NCI-H1930 (cell line): ENCODE data around the gene TKTL2.
"Not testable (repeated sequence)": the region's sequence is repeated elsewhere in the genome, so short reads cannot be mapped to it uniquely, and the experiment has no call there.

Experiments used
- DNase-seq, 2 experiments: peaks; one replicate each; lab custom pipeline; 2025; lab: John Stamatoyannopoulos, UW

Gene TKTL2

DNA sequence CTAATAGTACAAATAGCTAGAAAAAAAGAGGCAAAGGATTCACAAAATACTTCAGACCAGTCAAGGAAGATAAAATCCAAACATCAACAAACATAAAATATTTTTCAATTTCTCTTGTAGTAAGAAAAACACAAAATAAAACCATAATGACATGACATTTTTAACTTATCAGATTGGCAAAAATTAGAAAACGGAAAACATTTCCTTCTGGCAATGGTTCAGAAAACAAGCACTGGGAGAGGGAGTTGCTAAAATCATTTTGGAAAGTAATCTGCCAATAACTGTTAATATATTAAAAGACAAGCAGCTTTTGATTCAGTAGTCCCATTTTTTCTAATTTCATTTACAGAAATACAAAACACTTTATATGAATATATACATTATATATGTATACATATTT is 26.1 kb downstream of the TKTL2 start:
- DNase-seq: no peak

DNA sequence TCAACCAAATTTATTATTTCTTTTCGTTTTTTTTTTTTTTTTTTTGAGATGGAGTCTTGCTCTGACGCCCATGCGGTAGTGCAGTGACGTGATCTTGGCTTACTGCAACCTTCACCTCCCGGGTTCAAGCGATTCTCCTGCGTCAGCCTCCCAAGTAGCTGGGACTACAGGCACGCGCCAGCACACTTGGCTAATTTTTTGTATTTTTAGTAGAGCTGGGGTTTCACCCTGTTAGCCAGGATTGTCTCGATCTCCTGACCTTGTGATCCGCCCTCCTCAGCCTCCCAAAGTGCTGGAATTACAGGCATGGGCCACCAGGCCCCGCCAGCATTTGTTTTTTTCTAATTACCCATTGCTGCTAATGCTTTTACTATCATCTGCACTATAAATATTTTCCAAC is 26.5 kb downstream of the TKTL2 start:
- not testable (repeated sequence) for DNase-seq

DNA sequence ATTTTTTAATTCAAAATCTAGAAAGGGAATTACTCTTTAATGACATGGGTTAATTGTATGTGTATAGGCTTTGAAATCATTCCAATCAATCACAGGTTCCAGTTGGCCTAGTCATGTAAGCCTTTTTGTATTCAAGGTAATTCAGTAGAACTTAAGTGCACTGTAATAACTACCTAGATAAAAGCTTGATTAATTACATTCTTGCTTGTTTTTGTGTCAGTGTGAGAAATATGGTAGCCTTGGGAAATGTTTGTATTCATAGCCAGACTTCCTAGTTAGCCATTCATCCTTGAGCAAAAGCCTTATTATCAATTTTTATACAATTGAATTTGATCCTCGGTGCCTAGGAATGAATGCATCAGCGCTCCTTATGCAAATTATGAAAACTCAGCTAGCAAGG is 33.5 kb downstream of the TKTL2 start:
- DNase-seq: no peak
